Measurements from ENCODE around the gene DDX27. TPM values are rescaled to one million over a fixed set of nuclear protein-coding genes. Genes with fewer than 3 reads are reported as not detected.

The DDX27 gene
- total and polyA plus RNA-seq, 2 of the 13 experiments (the other 11 are each of a cell fraction or from before 2014, with no cell fraction given): 42.6 to 72.8 TPM

DNA sequence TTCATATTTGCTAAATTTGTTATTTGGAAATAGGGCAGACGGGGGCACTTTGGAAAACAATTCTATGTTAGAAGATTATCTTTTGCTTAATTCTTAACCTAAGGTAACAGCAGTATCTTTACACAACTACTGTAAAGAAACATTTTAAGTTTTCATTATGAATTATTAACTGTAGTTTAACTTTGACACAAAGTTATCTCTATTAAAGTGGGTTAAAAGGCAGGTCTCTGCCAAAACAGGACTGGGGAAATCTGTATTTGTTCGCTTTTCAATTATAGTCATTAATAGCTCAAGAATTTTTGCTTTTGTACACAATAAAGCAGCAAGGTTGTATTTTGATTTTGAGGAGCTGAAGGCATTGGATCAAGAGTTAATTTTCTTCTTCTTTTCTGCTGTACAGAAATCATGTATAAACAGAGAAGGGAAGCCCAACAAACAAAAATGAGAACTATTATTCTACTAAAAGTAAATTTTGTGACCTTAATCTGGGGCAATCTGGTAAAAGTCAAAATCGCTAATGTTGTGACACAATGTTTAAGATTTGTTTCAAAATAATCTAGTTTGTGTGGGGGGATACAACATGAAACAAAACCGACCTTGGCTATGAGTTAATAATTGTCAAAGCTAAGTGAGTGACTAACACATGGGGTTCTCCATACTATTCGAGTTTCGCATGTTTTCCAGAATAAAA is 34.0 kb upstream of the DDX27 start (continued):
- no peak for TF ChIP-seq ZBTB26 (CRISPR knock-in tag; IDR thresholded peaks at IDR 0.05; ENCODE audit: borderline replicate concordance)
- TF ChIP-seq GLI4 (CRISPR knock-in tag; IDR thresholded peaks at IDR 0.05; ENCODE audit: borderline replicate concordance): no peak
- peak; percentile 33; the same call in 1 of the 2 replicates for TF ChIP-seq SMC3 (IDR thresholded peaks at IDR 0.05; ENCODE audit: low read length)
- no peak for TF ChIP-seq ZNF749 (CRISPR knock-in tag; IDR thresholded peaks at IDR 0.05; ENCODE audit: borderline replicate concordance)
- TF ChIP-seq MBD4 (IDR thresholded peaks at IDR 0.05; ENCODE audit: borderline replicate concordance, low read length): no peak
- no peak for TF ChIP-seq NFE2L1 (CRISPR knock-in tag; IDR thresholded peaks at IDR 0.05; ENCODE audit: borderline replicate concordance)
- TF ChIP-seq ZBTB42 (CRISPR knock-in tag; IDR thresholded peaks at IDR 0.05): no peak
- TF ChIP-seq SATB2 (CRISPR knock-in tag; IDR thresholded peaks at IDR 0.05): peak; percentile 86
- TF ChIP-seq POLR2AphosphoS5 (IDR thresholded peaks at IDR 0.05; ENCODE audit: low read depth, low read length): peak; percentile 21; the same call in 1 of the 2 replicates
- TF ChIP-seq ZNF782 (CRISPR knock-in tag; IDR thresholded peaks at IDR 0.05; ENCODE audit: borderline replicate concordance): no peak
- TF ChIP-seq CREBL2 (CRISPR knock-in tag; IDR thresholded peaks at IDR 0.05; ENCODE audit: borderline replicate concordance): no peak
- TF ChIP-seq HMG20A (CRISPR knock-in tag; IDR thresholded peaks at IDR 0.05; ENCODE audit: borderline replicate concordance): peak; percentile 58; the same call in 1 of the 2 replicates
- no peak for TF ChIP-seq ATF7 (IDR thresholded peaks at IDR 0.05)
- no peak for TF ChIP-seq ATF7 (CRISPR knock-in tag; IDR thresholded peaks at IDR 0.05)
- TF ChIP-seq KAT7 (CRISPR knock-in tag; IDR thresholded peaks at IDR 0.05; ENCODE audit: borderline replicate concordance): no peak
- TF ChIP-seq, protein P1, sequence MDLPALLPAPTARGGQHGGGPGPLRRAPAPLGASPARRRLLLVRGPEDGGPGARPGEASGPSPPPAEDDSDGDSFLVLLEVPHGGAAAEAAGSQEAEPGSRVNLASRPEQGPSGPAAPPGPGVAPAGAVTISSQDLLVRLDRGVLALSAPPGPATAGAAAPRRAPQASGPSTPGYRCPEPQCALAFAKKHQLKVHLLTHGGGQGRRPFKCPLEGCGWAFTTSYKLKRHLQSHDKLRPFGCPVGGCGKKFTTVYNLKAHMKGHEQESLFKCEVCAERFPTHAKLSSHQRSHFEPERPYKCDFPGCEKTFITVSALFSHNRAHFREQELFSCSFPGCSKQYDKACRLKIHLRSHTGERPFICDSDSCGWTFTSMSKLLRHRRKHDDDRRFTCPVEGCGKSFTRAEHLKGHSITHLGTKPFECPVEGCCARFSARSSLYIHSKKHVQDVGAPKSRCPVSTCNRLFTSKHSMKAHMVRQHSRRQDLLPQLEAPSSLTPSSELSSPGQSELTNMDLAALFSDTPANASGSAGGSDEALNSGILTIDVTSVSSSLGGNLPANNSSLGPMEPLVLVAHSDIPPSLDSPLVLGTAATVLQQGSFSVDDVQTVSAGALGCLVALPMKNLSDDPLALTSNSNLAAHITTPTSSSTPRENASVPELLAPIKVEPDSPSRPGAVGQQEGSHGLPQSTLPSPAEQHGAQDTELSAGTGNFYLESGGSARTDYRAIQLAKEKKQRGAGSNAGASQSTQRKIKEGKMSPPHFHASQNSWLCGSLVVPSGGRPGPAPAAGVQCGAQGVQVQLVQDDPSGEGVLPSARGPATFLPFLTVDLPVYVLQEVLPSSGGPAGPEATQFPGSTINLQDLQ (CRISPR knock-in tag; IDR thresholded peaks at IDR 0.05): no peak
- TF ChIP-seq ZNF354B (CRISPR knock-in tag; IDR thresholded peaks at IDR 0.05): no peak
- TF ChIP-seq ZBTB3 (CRISPR knock-in tag; IDR thresholded peaks at IDR 0.05; ENCODE audit: borderline replicate concordance, low read depth): no peak
- no peak for TF ChIP-seq RFX3 (CRISPR knock-in tag; IDR thresholded peaks at IDR 0.05)
- TF ChIP-seq KMT2A (CRISPR knock-in tag; IDR thresholded peaks at IDR 0.05): no peak; the same call in 1 of the 2 replicates
- TF ChIP-seq, protein P2, sequence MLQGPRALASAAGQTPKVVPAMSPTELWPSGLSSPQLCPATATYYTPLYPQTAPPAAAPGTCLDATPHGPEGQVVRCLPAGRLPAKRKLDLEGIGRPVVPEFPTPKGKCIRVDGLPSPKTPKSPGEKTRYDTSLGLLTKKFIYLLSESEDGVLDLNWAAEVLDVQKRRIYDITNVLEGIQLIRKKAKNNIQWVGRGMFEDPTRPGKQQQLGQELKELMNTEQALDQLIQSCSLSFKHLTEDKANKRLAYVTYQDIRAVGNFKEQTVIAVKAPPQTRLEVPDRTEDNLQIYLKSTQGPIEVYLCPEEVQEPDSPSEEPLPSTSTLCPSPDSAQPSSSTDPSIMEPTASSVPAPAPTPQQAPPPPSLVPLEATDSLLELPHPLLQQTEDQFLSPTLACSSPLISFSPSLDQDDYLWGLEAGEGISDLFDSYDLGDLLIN (CRISPR knock-in tag; IDR thresholded peaks at IDR 0.05; ENCODE audit: borderline replicate concordance): no peak
- peak; percentile 42; the same call in 1 of the 2 replicates for TF ChIP-seq THRA (CRISPR knock-in tag; IDR thresholded peaks at IDR 0.05; ENCODE audit: borderline replicate concordance)
- TF ChIP-seq ZFP82 (CRISPR knock-in tag; IDR thresholded peaks at IDR 0.05; ENCODE audit: borderline replicate concordance): no peak
- TF ChIP-seq CBX2 (IDR thresholded peaks at IDR 0.05; ENCODE audit: low read depth, low read length): no peak
- TF ChIP-seq CBX2 (CRISPR knock-in tag; IDR thresholded peaks at IDR 0.05; ENCODE audit: low read depth): no peak
